Activated CD4-positive, alpha-beta T cell treated with anti-CD3 and anti-CD28 coated beads, Interleukin-10, Interleukin-2, amounts not matched to agents 100 ng/mL and 50 ng/mL, durations not matched to agents 16 hours and 8 hours (primary cell): ENCODE results near the gene S1PR5.

Source experiments
- DNase-seq: peaks from one replicate; pipeline ENCODE4 v3.0.0-alpha.2; 2020

The S1PR5 gene

GRCh38 chr19:10513223-10513622 lies 4.0 kb downstream of the S1PR5 start:
- DNase-seq: no peak

DNA sequence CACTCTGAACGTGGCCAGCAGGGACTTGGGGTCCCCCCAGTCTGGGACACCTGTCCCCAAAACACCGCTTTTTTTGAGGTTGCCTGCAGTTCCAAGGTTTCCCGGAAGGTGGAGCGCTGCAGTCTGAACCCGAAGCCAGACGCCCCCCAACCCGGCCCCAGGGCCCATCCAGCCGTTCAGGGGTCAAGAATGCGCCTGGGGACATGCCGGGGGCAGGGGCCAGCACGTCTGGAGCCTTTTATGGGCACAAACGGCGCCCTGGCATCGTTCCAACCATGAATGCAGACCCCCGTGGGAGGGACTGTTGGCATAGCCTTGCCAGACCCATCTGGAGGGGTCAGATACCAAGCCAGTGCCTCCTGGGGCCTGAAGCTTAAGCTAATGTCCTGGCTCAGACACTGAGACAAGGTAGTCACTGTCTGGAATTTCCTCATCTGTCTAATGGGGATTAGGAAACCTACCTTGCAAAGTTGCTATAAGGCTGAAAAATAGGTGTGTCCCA lies 6.9 kb downstream of the S1PR5 start:
- DNase-seq: peak; percentile 52

DNA sequence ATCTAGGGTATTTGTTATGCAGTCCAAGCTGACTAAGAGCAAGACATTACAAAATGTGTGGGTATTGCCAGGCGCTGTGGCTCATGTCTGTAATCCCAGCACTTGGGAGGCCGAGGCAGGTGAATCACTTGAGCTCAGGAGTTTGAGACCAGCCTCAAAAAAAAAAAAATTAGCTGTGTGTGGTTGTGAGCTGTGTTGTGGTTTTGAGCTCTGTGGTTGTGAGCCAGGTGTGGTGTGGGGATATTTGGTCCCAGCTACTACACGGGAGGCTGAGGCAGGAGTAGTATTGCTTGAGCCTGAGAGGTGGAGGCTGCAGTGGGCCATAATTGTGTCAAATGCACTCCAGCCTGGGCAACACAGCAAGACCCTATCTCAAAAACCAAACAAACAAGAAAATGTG lies 8.5 kb downstream of the S1PR5 start:
- DNase-seq: peak; percentile 48

GRCh38 chr19:10508036-10508435 lies 9.2 kb downstream of the S1PR5 start:
- DNase-seq: no peak

- peak; percentile 88 for DNase-seq
These were observed 11.5 kb downstream of the S1PR5 start for GRCh38 chr19:10505583-10506229.

DNA sequence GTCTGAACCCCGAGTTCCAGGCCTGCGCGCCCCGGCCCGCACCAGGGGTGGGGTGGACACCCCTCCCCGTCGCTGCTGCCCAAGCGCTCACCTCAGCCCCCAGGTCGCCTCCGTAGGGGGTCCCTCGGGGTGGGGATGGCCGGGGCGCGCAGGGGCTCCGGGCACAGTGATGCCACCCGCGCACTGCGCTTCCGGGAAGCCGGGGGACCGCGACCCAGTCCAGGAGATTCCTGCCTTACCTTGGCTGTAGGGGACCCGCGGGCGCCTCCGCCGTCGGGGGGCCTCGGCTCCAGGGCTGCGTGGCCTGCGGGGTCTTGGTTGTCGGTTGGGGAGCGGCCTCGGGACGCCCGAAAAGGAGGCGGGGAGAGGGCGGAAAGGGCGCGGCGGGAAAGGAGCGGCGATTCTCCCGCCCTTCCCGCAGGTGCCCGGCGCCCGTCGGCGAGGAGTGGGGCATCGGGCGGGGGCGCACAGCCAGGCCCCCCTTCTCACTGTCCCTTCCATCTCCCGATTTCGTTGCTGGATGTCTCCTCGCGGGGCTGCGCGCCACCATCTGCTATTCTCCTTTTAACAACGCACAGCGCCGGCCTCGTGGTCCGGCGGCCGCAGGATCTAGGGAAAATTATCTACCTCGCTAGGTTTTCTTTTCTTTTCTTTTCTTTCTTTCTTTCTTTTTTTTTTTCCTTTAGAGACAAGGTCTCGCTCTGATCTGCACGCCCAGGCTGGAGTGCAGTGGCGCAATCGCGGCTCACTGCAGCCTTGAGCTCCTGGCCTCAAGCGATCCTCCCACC lies 14.1 kb downstream of the S1PR5 start, which contains the start of gene KEAP1:
Gene KEAP1 (minus strand): TSS at position 355 of the 788 bp plus-strand sequence. CDS start 3,323 bp downstream, outside the sequence.
- DNase-seq: peak; percentile 59

- peak; percentile 97 for DNase-seq
These were observed 14.7 kb downstream of the S1PR5 start for GRCh38 chr19:10502524-10503001.

DNA sequence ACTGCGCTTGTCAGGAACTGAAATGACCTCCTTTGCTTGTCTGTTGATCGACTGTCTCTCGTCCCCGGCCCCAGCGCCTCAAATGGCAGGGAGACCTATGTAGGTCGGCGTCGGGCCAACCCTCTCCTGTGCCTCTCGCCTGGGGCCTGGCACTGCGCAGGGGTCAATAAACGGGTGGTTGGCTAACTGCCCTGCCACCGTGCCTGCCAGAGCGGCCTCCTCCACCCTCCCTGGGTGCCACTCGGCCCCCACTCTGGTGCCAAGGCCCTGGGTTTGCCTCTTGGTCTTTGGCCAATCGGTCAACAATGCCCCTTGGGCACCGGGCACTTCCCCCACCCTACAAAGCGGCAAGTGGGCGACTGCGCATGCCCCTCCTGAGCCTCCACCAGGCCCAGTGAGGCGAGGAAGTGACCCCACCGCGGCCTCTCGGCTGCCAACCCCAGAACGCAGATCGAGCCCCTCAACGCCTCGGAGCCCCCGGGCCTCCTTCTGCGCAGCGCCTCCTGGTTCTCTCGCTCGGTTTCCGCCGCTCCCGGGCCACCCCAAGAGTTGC lies 15.2 kb downstream of the S1PR5 start:
- peak; percentile 66 for DNase-seq

GRCh38 chr19:10500247-10500592 lies 17.0 kb downstream of the S1PR5 start:
- no peak for DNase-seq

DNA sequence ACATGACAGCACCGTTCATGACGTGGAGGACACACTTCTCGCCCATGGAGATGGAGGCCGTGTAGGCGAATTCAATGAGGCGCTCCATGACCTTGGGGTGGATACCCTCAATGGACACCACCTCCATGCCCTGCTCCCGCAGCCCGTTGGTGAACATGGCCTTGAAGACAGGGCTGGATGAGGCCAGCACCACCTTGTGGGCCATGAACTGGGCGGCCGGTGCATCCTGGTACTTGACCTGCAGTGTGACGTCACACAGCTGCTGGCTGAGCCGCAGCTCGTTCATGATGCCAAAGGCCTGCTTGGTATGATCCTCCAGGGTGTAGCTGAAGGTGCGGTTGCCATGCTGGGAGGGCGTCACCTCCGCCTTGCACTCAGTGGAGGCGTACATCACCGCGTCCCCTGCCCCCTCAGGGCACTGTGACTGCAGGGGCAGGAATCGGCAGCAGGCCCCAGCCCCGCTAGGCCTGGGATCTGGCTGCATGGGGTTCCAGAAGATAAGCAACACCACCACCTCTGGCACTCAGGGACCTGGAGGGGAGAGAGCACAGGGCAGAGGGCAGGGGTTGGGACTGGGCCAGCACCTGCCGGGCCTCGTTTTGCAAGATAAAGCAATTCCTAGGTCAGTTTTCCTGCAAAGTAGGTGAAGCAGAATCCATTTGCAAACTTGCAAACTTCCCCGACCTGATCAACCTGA lies 17.5 kb downstream of the S1PR5 start:
- no peak for DNase-seq

DNA sequence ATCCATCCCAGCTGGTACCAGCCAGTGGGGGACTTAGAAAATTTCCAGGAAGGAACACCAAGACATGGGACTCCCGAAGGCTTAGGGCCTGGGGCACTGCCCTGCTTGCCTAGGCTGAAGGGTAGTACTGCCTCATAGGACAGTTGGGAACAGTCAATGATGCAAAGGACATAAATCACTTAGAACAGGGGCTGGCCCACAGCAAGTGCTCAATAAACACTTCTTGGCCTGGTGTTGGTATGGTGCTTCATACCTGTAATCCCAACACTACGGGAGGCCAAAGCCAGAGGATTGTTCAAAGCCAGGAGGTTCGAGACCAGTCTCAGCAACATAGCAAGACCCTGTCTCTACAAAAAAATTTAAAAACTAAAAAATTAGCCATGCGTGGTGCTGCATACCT lies 19.9 kb downstream of the S1PR5 start:
- DNase-seq: no peak

DNA sequence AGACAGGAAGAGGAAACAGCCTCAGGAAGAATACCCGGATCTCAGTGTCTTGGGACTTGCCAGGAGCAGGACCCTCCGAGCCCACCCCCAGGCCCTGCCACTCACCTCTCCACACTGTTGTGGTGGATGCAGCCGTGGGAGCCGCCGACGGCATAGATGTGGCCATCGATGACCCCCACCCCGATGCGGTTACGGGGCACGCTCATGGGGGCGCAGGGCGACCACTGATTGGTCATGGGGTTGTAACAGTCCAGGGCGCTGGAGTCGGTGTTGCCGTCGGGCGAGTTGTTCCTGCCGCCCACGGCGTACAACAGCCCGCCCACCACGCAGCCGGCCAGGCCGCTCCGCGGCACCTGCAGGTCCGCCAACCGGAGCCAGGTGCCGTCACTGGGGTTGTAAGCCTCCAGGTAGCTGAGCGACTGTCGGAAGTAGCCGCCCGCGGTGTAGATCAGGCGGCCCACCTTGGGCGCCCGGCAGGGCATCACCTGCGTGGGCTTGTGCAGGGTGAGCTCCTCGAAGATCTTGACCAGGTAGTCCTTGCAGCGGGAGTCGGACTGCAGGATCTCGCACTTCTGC lies 25.7 kb downstream of the S1PR5 start:
- DNase-seq: no peak

DNA sequence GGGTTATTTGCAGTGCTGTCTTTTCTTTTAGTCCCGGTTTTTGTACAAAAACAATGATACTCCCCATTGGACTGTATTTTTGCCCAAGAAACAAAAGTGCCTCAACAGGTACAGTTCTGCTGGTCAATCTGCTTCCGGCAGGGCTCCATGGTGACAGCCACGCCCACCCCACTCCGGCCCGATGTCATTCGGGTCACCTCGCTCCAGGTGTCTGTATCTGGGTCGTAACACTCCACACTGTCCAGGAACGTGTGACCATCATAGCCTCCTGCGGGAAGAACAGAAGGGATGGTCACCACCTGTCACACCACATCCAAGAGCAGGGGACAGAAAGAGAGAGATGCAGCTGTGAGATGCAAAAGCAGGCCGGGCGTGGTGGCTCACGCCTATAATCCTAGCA lies 30.7 kb downstream of the S1PR5 start:
- no peak for DNase-seq

DNA sequence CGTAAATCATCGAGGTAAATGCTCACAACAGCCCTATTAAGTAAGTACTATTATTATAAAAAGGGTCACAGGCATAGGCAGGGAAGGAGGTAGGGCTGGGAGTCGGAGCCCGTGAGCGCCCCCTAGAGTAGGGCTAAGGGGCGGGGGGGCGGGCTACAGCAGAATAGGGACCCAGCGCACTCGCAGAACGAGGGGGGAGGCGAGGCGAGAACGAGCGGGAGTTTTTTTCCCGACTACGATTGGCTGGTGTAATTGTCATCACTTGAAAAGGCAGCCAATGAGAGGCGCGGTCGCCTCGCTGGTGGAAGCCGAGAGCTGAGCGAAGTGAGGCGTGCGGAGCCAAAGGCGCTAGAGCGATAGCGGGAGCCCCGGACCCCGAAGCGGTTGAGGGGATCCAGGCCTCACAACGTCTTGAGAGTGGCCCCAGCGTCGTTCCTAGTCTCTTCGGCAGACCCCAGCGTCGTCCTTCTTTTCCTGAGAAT lies 38.3 kb downstream of the S1PR5 start:
- peak; percentile 88 for DNase-seq

DNA sequence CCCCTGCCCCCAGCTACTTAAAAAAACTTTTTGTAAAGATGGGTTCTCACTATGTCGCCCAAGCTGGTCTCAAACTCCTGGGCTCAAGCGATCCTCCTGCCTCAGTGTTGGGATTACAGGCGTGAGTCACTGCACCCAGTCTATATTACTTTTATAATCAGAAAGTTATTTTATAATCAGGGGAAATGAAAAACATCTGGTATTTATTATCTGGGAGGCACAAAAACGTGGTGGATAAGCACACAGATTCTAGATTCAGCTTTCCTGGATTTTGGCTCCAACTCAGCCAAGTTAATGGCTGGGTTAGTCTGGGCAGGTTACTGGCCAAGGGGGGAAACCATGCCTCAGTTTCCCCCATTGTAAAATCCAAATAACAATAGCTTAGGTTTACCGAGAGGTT lies 38.8 kb downstream of the S1PR5 start:
- DNase-seq: no peak

DNA sequence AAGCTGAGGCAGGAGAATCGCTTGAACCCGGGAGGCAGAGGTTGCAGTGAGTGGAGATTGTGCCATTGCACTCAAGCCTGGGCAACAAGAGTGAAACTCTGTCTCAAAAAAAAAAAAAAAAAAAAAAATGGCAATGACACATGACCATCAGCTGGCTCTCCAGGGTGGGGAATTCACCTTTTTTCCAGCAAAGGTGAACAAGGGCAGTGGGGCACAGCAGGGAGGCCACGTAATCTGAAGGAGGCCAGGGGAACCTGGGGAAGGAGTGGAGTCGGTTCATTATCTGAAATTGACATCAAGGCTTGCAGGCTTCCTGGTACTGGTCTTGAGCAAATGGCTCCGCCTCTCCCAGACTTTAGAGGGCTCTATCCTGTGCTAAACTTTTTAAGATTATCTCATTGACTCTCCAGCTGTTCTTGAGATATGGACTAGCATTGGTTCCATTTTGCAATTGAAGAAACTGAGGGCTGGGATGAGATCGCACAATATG lies 42.2 kb downstream of the S1PR5 start:
- no peak for DNase-seq

- no peak for DNase-seq
These were observed 44.1 kb downstream of the S1PR5 start for GRCh38 chr19:10473192-10473591.

GRCh38 chr19:10471909-10472308 lies 45.3 kb downstream of the S1PR5 start:
- DNase-seq: peak; percentile 31

DNA sequence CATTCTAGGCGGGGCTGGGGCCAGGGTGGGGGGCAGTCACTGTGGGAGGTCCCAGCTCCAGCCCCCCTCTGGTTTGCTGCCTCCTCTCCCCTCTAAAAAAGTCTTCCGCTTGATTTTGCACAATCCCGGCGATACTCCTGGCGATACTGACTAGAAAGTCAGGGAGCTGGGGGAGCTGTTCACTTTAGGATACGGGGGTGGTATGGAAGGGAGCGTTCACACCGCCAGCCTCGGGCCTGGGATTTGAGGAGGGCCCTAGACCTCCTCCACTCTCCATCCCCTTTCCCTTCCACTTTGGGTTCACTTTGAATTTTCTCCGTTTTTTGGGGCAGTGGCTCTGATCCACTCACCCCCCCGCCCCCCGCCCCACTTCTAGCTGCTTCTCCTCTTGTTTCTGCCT lies 49.1 kb downstream of the S1PR5 start:
- DNase-seq: no peak

DNA sequence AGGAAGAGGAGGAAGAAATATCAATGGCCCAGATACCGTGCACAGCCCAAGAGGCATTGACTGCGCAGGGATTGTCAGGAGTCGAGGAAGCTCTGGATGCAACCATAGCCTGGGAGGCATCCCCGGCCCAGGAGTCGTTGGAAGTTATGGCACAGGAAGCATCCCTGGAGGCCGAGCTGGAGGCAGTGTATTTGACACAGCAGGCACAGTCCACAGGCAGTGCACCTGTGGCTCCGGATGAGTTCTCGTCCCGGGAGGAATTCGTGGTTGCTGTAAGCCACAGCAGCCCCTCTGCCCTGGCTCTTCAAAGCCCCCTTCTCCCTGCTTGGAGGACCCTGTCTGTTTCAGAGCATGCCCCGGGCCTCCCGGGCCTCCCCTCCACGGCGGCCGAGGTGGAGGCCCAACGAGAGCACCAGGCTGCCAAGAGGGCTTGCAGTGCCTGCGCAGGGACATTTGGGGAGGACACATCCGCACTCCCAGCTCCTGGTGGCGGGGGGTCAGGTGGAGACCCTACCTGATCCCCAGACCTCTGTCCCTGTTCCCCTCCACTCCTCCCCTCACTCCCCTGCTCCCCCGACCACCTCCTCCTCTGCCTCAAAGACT lies 50.0 kb downstream of the S1PR5 start:
- DNase-seq: no peak

GRCh38 chr19:10464456-10464855 lies 52.8 kb downstream of the S1PR5 start:
- no peak for DNase-seq
